HepG2 (cell line): ENCODE data around the gene SF3A2. TPM values are rescaled to one million over a fixed set of nuclear protein-coding genes. Genes with fewer than 3 reads are reported as not detected.
A peak's percentile ranks its signal among the peaks of the same experiment; 100 is the strongest.

Experiments
- DMAP1 ChIP-seq: IDR thresholded peaks from 2 replicates; pipeline ENCODE4 v1.6.1; 2016
- ISL2 ChIP-seq: sonication (generic); formaldehyde crosslinking; IDR thresholded peaks from 2 replicates; pipeline ENCODE4 v1.5.0; 2020; ENCODE audit warnings: missing genetic modification reagents
- SALL1 ChIP-seq: sonication (generic); formaldehyde crosslinking; IDR thresholded peaks from 2 replicates; pipeline ENCODE4 v1.8.0; 2022; ENCODE audit warnings: mild to moderate bottlenecking, missing genetic modification reagents
- SOX5 ChIP-seq: IDR thresholded peaks from 2 replicates; pipeline ENCODE4 v1.6.1; 2016; ENCODE audit warnings: borderline replicate concordance
- ZFP82 ChIP-seq: sonication (generic); formaldehyde crosslinking; IDR thresholded peaks from 2 replicates; pipeline ENCODE4 v1.5.1; 2020; ENCODE audit warnings: mild to moderate bottlenecking, missing genetic modification reagents, borderline replicate concordance
- ZMAT3 ChIP-seq: sonication (generic); formaldehyde crosslinking; conservative IDR thresholded peaks from 2 replicates; pipeline ENCODE4 v1.7.0; 2021; ENCODE audit warnings: missing genetic modification reagents
- ZNF282 ChIP-seq: fragments of 450-650 bp; IDR thresholded peaks from 2 replicates; pipeline ENCODE4 v1.6.1; 2018; ENCODE audit not compliant: partially characterized antibody
- ZNF446 ChIP-seq: sonication (generic); formaldehyde crosslinking; IDR thresholded peaks from 2 replicates; pipeline ENCODE4 v1.5.0; 2020; ENCODE audit warnings: mild to moderate bottlenecking, missing genetic modification reagents
- ZNF563 ChIP-seq: sonication (generic); formaldehyde crosslinking; IDR thresholded peaks from 2 replicates; pipeline ENCODE4 v1.8.0; 2022; ENCODE audit warnings: mild to moderate bottlenecking, moderate library complexity, missing genetic modification reagents
- ZNF746 ChIP-seq: sonication (generic); formaldehyde crosslinking; IDR thresholded peaks from 2 replicates; pipeline ENCODE4 v1.8.0; 2022; ENCODE audit warnings: mild to moderate bottlenecking, missing genetic modification reagents
- polyA plus RNA-seq, 8 experiments: library from polyadenylated mRNA; depleted of rRNA in 3 of 8; stranded (reverse) in 7 of 8; unstranded in 1 of 8; fragments of >200 nt; fragmentation: Illumina TruSeq in 4 of 8; extraction: Trizol in 4 of 8; gene quantifications; 2 replicates each; pipeline versions ENCODE4 v1.2.1 to v1.2.3, GENCODE V29; 2011 to 2016; ENCODE audit warnings: low read depth in 4 of 8, missing spikeins in 1 of 8, mixed read lengths in 1 of 8; ENCODE audit not compliant: insufficient read depth in 1 of 8
- total RNA-seq, 5 experiments: library from RNA; depleted of rRNA; stranded (reverse); fragments of >200 nt; fragmentation: Illumina TruSeq; extraction: Trizol; gene quantifications; 2 replicates each; pipeline ENCODE4 v1.2.3, GENCODE V29; 2016; ENCODE audit warnings: low read depth in 1 of 5
- TF ChIP-seq, protein P1 (sequence below), 2 experiments: IDR thresholded peaks; 2 replicates each; pipeline ENCODE4 v1.6.1; 2011 to 2012; ENCODE audit warnings: low read length in 2 of 2, borderline replicate concordance in 1 of 2, low read depth in 1 of 2, mild to moderate bottlenecking in 1 of 2, moderate library complexity in 1 of 2
- TF ChIP-seq, protein P2 (sequence below): sonication (generic); formaldehyde crosslinking; IDR thresholded peaks from 2 replicates; pipeline ENCODE4 v1.5.1; 2020; ENCODE audit warnings: missing genetic modification reagents, mild to moderate bottlenecking, borderline replicate concordance
- TF ChIP-seq, protein P3 (sequence below): sonication (generic); formaldehyde crosslinking; IDR thresholded peaks from 2 replicates; pipeline ENCODE4 v1.4.0; 2020; ENCODE audit warnings: mild to moderate bottlenecking, missing genetic modification reagents, borderline replicate concordance
- TF ChIP-seq, protein P4 (sequence below): sonication (generic); formaldehyde crosslinking; IDR thresholded peaks from 2 replicates; pipeline ENCODE4 v1.4.0; 2020; ENCODE audit warnings: missing genetic modification reagents, mild to moderate bottlenecking, borderline replicate concordance
- TF ChIP-seq, protein P5 (sequence below): sonication (generic); formaldehyde crosslinking; IDR thresholded peaks from 2 replicates; pipeline ENCODE4 v1.5.0; 2020; ENCODE audit warnings: mild to moderate bottlenecking, missing genetic modification reagents, moderate library complexity
- TF ChIP-seq, protein P6 (sequence below): sonication (generic); formaldehyde crosslinking; IDR thresholded peaks from 2 replicates; pipeline ENCODE4 v1.8.1; 2023; ENCODE audit warnings: mild to moderate bottlenecking, moderate library complexity, missing genetic modification reagents

Gene SF3A2
- total and polyA plus RNA-seq, 2 of the 13 experiments (the other 11 are each of a cell fraction or from before 2014, with no cell fraction given): 8.6 to 8.8 TPM

DNA sequence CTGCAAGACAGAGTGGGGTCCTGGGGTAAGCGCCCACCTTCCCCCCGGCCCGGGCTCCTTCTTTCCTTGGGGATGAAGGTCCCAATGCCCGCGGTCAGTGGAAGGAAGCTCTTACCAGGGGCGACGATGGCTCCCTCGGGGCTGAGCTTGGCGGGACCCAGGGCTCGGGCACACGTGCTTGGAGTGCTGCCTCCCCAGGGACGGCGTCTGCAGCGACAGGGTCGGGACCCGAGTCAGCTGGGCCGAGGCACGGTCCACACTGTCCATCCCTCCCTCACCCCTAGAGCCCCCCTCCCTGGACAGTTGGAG lies 16.1 kb downstream of the SF3A2 start (continued):
- TF ChIP-seq ZNF446 (CRISPR knock-in tag) (no peak), ZNF563 (CRISPR knock-in tag) (no peak), SOX5 (CRISPR knock-in tag) (no peak), ZNF746 (CRISPR knock-in tag) (no peak), SALL1 (CRISPR knock-in tag) (no peak), ZFP82 (CRISPR knock-in tag) (0 out of 2 replicates have a peak, but pooled peaks have one; percentile 16), ZNF282 (no peak), ISL2 (CRISPR knock-in tag) (no peak), ZMAT3 (CRISPR knock-in tag) (no peak; the same call in 1 of the 2 replicates), DMAP1 (no peak; the same call in 1 of the 2 replicates)
- TF ChIP-seq, protein P1, sequence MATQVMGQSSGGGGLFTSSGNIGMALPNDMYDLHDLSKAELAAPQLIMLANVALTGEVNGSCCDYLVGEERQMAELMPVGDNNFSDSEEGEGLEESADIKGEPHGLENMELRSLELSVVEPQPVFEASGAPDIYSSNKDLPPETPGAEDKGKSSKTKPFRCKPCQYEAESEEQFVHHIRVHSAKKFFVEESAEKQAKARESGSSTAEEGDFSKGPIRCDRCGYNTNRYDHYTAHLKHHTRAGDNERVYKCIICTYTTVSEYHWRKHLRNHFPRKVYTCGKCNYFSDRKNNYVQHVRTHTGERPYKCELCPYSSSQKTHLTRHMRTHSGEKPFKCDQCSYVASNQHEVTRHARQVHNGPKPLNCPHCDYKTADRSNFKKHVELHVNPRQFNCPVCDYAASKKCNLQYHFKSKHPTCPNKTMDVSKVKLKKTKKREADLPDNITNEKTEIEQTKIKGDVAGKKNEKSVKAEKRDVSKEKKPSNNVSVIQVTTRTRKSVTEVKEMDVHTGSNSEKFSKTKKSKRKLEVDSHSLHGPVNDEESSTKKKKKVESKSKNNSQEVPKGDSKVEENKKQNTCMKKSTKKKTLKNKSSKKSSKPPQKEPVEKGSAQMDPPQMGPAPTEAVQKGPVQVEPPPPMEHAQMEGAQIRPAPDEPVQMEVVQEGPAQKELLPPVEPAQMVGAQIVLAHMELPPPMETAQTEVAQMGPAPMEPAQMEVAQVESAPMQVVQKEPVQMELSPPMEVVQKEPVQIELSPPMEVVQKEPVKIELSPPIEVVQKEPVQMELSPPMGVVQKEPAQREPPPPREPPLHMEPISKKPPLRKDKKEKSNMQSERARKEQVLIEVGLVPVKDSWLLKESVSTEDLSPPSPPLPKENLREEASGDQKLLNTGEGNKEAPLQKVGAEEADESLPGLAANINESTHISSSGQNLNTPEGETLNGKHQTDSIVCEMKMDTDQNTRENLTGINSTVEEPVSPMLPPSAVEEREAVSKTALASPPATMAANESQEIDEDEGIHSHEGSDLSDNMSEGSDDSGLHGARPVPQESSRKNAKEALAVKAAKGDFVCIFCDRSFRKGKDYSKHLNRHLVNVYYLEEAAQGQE (IDR thresholded peaks at IDR 0.05; ENCODE audit: borderline replicate concordance in 1 of 2, low read depth in 1 of 2, low read length in 2 of 2): no peak
- TF ChIP-seq, protein P2, sequence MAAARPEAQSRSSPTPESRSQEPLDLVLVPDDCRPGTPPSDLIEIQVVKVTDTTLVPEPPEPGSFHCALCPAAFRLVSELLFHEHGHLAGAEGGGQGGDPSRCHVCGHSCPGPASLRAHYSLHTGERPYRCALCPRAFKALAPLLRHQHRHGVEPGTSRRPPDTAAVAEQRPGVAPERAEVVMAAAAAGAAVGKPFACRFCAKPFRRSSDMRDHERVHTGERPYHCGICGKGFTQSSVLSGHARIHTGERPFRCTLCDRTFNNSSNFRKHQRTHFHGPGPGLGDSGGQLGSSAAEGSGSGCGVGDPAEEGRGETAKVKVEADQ (CRISPR knock-in tag): no peak
- TF ChIP-seq, protein P3, sequence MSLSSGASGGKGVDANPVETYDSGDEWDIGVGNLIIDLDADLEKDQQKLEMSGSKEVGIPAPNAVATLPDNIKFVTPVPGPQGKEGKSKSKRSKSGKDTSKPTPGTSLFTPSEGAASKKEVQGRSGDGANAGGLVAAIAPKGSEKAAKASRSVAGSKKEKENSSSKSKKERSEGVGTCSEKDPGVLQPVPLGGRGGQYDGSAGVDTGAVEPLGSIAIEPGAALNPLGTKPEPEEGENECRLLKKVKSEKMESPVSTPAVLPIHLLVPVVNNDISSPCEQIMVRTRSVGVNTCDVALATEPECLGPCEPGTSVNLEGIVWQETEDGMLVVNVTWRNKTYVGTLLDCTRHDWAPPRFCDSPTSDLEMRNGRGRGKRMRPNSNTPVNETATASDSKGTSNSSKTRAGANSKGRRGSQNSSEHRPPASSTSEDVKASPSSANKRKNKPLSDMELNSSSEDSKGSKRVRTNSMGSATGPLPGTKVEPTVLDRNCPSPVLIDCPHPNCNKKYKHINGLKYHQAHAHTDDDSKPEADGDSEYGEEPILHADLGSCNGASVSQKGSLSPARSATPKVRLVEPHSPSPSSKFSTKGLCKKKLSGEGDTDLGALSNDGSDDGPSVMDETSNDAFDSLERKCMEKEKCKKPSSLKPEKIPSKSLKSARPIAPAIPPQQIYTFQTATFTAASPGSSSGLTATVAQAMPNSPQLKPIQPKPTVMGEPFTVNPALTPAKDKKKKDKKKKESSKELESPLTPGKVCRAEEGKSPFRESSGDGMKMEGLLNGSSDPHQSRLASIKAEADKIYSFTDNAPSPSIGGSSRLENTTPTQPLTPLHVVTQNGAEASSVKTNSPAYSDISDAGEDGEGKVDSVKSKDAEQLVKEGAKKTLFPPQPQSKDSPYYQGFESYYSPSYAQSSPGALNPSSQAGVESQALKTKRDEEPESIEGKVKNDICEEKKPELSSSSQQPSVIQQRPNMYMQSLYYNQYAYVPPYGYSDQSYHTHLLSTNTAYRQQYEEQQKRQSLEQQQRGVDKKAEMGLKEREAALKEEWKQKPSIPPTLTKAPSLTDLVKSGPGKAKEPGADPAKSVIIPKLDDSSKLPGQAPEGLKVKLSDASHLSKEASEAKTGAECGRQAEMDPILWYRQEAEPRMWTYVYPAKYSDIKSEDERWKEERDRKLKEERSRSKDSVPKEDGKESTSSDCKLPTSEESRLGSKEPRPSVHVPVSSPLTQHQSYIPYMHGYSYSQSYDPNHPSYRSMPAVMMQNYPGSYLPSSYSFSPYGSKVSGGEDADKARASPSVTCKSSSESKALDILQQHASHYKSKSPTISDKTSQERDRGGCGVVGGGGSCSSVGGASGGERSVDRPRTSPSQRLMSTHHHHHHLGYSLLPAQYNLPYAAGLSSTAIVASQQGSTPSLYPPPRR: 0 out of 2 replicates have a peak, but pooled peaks have one; percentile 35
- TF ChIP-seq, protein P4, sequence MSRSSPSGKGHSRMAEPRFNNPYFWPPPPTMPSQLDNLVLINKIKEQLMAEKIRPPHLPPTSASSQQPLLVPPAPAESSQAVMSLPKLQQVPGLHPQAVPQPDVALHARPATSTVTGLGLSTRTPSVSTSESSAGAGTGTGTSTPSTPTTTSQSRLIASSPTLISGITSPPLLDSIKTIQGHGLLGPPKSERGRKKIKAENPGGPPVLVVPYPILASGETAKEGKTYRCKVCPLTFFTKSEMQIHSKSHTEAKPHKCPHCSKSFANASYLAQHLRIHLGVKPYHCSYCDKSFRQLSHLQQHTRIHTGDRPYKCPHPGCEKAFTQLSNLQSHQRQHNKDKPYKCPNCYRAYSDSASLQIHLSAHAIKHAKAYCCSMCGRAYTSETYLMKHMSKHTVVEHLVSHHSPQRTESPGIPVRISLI: no peak
- TF ChIP-seq, protein P5, sequence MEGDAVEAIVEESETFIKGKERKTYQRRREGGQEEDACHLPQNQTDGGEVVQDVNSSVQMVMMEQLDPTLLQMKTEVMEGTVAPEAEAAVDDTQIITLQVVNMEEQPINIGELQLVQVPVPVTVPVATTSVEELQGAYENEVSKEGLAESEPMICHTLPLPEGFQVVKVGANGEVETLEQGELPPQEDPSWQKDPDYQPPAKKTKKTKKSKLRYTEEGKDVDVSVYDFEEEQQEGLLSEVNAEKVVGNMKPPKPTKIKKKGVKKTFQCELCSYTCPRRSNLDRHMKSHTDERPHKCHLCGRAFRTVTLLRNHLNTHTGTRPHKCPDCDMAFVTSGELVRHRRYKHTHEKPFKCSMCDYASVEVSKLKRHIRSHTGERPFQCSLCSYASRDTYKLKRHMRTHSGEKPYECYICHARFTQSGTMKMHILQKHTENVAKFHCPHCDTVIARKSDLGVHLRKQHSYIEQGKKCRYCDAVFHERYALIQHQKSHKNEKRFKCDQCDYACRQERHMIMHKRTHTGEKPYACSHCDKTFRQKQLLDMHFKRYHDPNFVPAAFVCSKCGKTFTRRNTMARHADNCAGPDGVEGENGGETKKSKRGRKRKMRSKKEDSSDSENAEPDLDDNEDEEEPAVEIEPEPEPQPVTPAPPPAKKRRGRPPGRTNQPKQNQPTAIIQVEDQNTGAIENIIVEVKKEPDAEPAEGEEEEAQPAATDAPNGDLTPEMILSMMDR: no peak
- TF ChIP-seq, protein P6, sequence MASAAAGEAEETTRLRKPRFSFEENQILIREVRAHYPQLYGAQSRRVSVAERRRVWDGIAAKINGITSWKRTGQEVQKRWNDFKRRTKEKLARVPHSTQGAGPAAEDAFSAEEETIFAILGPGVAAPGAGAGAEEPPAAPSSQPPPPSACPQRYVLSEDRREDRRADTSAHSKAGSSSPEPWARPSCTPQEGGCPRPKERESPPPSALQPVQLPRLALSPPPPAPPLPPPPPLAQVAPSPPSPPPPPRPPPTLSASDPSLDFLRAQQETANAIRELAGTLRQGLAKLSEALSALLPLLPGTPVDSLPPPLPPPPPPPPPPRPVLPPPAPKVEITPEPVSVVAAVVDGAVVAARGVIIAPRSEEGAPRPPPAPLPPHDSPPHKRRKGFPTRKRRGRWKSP (CRISPR knock-in tag): no peak
